ENCODE results near the gene ARID1B.

ARID1B gene

GRCh38 chr6:156953127-156953478 is 175.9 kb downstream of the ARID1B start:
- DNase-seq (ENCODE audit: low spot score) = no peak

GRCh38 chr6:156953479-156954146 is 176.4 kb downstream of the ARID1B start:
- TF ChIP-seq CTCF (IDR thresholded peaks at IDR 0.05; ENCODE audit: poor library complexity, severe bottlenecking) = peak; percentile 68
- H3K36me3 ChIP-seq (ENCODE audit: low read depth) = no peaks in the 10 kb centered on the region; the same call in 1 of the 2 replicates
- ATAC-seq (ENCODE audit: low read depth) = peak; percentile 85
- H3K4me1 ChIP-seq (ENCODE audit: insufficient read depth, poor library complexity, severe bottlenecking) = peaks cover 55% of the 10 kb centered on the region
- peak overlapping the region; percentile 76 for H3K27ac ChIP-seq (ENCODE audit: poor library complexity, severe bottlenecking)
- H3K9me3 ChIP-seq (ENCODE audit: severe bottlenecking) = no peaks in the 10 kb centered on the region
- no peak for DNase-seq (ENCODE audit: low spot score)
- no peaks in the 10 kb centered on the region for H3K27me3 ChIP-seq (ENCODE audit: insufficient read depth, poor library complexity, severe bottlenecking)
- peak overlapping the region; percentile 17 for H3K4me3 ChIP-seq (ENCODE audit: severe bottlenecking)

More at GRCh38 chr6:156953127-156953478, 175.9 kb downstream of the ARID1B start:
- Histone ChIP-seq H3K27me3 (ENCODE audit: insufficient read depth, poor library complexity, severe bottlenecking) (no peaks in the 10 kb centered on the region), H3K4me1 (ENCODE audit: insufficient read depth, poor library complexity, severe bottlenecking) (peaks cover 61% of the 10 kb centered on the region), H3K9me3 (ENCODE audit: severe bottlenecking) (no peaks in the 10 kb centered on the region), H3K36me3 (ENCODE audit: low read depth) (no peaks in the 10 kb centered on the region), H3K4me3 (ENCODE audit: severe bottlenecking) (peak overlapping the region; percentile 17), H3K27ac (ENCODE audit: poor library complexity, severe bottlenecking) (peak overlapping the region; percentile 76)
- no peak for TF ChIP-seq CTCF (IDR thresholded peaks at IDR 0.05; ENCODE audit: poor library complexity, severe bottlenecking)
- peak; percentile 20 for ATAC-seq (ENCODE audit: low read depth)

- DNase-seq (ENCODE audit: low spot score) (no peak), ATAC-seq (ENCODE audit: low read depth) (no peak)
- Histone ChIP-seq H3K27me3 (ENCODE audit: insufficient read depth, poor library complexity, severe bottlenecking) (no peaks in the 10 kb centered on the region), H3K4me1 (ENCODE audit: insufficient read depth, poor library complexity, severe bottlenecking) (peaks cover 50% of the 10 kb centered on the region), H3K4me3 (ENCODE audit: severe bottlenecking) (no peak overlapping the region), H3K27ac (ENCODE audit: poor library complexity, severe bottlenecking) (peak overlapping the region; percentile 76), H3K36me3 (ENCODE audit: low read depth) (no peaks in the 10 kb centered on the region; the same call in 1 of the 2 replicates), H3K9me3 (ENCODE audit: severe bottlenecking) (no peaks in the 10 kb centered on the region)
- TF ChIP-seq CTCF (IDR thresholded peaks at IDR 0.05; ENCODE audit: poor library complexity, severe bottlenecking) = no peak
Observed at GRCh38 chr6:156954191-156954590, 177.0 kb downstream of the ARID1B start.

- ATAC-seq (ENCODE audit: low read depth) = no peak
- H3K36me3 ChIP-seq (ENCODE audit: low read depth) = no peaks in the 10 kb centered on the region; the same call in 1 of the 2 replicates
- no peak for DNase-seq (ENCODE audit: low spot score)
- H3K9me3 ChIP-seq (ENCODE audit: severe bottlenecking) = no peaks in the 10 kb centered on the region
- no peaks in the 10 kb centered on the region for H3K27me3 ChIP-seq (ENCODE audit: insufficient read depth, poor library complexity, severe bottlenecking)
- H3K27ac ChIP-seq (ENCODE audit: poor library complexity, severe bottlenecking) = peak overlapping the region; percentile 76
- TF ChIP-seq CTCF (IDR thresholded peaks at IDR 0.05; ENCODE audit: poor library complexity, severe bottlenecking) = no peak
- peaks cover 43% of the 10 kb centered on the region for H3K4me1 ChIP-seq (ENCODE audit: insufficient read depth, poor library complexity, severe bottlenecking)
- no peak overlapping the region for H3K4me3 ChIP-seq (ENCODE audit: severe bottlenecking)
Observed at GRCh38 chr6:156954816-156955215, 177.6 kb downstream of the ARID1B start.

GRCh38 chr6:156955494-156956183 is 178.5 kb downstream of the ARID1B start:
- H3K27ac ChIP-seq (ENCODE audit: poor library complexity, severe bottlenecking) = peak overlapping the region; percentile 42
- H3K27me3 ChIP-seq (ENCODE audit: insufficient read depth, poor library complexity, severe bottlenecking) = no peaks in the 10 kb centered on the region
- no peak overlapping the region for H3K4me3 ChIP-seq (ENCODE audit: severe bottlenecking)
- no peak for TF ChIP-seq CTCF (IDR thresholded peaks at IDR 0.05; ENCODE audit: poor library complexity, severe bottlenecking)
- H3K4me1 ChIP-seq (ENCODE audit: insufficient read depth, poor library complexity, severe bottlenecking) = peaks cover 35% of the 10 kb centered on the region
- ATAC-seq (ENCODE audit: low read depth) (no peak), DNase-seq (ENCODE audit: low spot score) (no peak)
- H3K36me3 ChIP-seq (ENCODE audit: low read depth) = no peaks in the 10 kb centered on the region; the same call in 1 of the 2 replicates
- H3K9me3 ChIP-seq (ENCODE audit: severe bottlenecking) = no peaks in the 10 kb centered on the region
